Left lobe of liver (tissue), 2 donors: ENCODE results near the gene ABHD11. TPM values are rescaled to one million over a fixed set of nuclear protein-coding genes. Genes with fewer than 3 reads are reported as not detected.
A peak's percentile ranks its signal among the peaks of the same experiment; 100 is the strongest.
"Not testable (repeated sequence)": the region's sequence is repeated elsewhere in the genome, so short reads cannot be mapped to it uniquely, and the experiment has no call there.

ENCODE experiments used
- ATAC-seq: fragments of 200-7000 bp; cut with Tn5 transposase; one replicate; pipeline ENCODE4 v1.9.1; 2020; ENCODE audit warnings: mild to moderate bottlenecking, moderate library complexity
- DNase-seq: peaks from one replicate; pipeline ENCODE4 v3.0.0-alpha.2; 2020; ENCODE audit warnings: low spot score
- total RNA-seq: library from RNA; stranded (reverse); gene quantifications from one replicate; pipeline ENCODE4 v1.2.1, GENCODE V29; 2021
- donor health status: DM: no; HTN: no; CAD: no; lungs with moderate emphysema.
- donor health status: DM: no; HTN: yes; CAD: no.

ABHD11 gene, protein sequence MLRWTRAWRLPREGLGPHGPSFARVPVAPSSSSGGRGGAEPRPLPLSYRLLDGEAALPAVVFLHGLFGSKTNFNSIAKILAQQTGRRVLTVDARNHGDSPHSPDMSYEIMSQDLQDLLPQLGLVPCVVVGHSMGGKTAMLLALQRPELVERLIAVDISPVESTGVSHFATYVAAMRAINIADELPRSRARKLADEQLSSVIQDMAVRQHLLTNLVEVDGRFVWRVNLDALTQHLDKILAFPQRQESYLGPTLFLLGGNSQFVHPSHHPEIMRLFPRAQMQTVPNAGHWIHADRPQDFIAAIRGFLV
- 6.9 TPM for total RNA-seq

DNA sequence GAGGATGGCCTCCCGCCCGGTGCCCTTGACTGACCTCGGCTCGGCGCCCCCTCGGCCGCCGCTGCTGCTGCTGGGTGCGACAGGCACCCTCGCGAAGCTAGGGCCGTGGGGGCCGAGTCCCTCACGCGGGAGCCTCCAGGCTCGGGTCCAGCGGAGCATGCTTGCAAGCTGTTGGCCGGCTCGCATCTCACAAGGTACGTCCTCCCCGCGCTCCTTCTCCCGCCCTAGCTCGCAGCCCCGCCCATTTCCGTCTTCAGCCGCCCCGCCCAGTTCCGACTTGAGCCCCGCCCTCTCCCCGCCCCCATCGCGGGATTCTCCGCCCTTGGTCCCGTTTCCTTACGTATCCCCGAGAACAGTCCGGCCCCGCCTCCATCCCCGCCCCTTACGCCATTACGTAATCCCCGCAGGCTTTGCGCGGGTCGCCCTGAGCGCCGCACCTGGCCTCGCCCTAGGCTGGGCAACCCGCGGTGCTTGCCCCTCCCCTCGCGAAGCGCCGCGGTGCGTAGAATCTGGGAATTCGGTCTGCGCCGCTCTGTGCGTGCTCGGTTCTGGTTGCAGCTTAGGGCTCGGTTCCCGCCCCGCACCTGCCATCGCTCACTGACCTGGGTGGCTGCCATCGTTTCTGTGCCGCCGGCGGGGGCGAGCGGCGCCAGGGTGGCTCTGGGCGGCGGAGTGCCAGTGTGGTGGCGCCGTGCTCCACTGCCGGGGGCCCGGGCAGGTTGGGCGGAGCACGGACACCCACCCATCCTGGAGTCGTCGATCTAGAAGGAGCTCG, at the start of gene ABHD11:
TSS of gene ABHD11 (minus strand) at position 191 of the 775 bp plus-strand sequence. CDS start at position 159, 32 bp downstream.
- ATAC-seq (peak; percentile 82), DNase-seq (peak; percentile 99)

DNA sequence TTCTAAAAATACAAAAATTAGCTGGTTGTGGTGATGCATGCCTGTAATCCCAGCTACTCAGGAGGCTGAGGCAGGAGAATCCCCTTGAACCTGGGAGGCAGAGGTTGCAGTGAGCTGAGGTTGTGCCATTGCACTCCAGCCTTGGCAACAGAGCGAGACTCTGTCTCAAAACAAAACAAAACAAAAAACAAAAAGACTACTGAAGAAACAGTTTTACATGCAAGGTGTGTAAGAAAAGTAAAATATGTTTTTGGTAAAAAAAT, 49.1 kb upstream of the ABHD11 start:
- ATAC-seq, DNase-seq: not testable (repeated sequence)

DNA sequence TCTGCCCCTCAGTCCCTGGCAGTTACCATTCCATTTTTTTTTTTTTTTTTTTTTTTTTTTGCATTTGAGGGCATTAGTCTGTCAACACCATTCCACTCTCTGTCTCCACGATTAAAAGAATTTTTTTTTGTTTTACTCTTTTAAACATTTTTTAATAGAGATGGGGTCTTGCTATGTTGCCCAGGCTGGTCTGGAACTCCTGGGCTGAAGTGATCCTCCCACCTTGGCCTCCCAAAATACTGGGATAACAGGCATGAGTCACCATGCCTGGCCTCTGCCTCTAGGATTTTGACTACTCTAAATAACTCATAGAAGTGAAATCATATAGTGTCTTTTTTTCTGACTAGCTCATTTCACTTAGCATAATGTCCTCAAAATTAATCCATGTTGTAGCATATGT, 48.0 kb upstream of the ABHD11 start:
- DNase-seq (no peak), ATAC-seq (no peak)

DNA sequence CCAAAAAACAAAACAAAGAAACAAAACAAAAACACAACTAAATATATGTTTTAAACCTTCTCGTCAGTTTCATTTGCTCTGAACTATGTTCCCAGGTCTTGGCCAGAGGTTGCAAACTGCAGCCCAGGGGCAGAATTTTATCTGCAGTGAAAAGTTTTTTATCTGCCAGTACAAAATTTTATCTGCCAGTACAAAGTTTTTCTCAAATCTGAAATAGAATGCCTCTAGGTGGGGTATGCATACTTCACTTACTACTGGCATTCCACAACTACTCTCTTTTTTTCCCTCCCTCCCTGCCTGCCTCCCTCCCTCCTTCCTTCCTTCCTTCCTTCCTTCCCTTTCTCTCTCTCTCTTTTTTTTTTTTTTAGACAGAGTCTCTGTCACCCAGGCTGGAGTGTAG, 40.9 kb upstream of the ABHD11 start:
- DNase-seq (no peak), ATAC-seq (peak; percentile 72)

DNA sequence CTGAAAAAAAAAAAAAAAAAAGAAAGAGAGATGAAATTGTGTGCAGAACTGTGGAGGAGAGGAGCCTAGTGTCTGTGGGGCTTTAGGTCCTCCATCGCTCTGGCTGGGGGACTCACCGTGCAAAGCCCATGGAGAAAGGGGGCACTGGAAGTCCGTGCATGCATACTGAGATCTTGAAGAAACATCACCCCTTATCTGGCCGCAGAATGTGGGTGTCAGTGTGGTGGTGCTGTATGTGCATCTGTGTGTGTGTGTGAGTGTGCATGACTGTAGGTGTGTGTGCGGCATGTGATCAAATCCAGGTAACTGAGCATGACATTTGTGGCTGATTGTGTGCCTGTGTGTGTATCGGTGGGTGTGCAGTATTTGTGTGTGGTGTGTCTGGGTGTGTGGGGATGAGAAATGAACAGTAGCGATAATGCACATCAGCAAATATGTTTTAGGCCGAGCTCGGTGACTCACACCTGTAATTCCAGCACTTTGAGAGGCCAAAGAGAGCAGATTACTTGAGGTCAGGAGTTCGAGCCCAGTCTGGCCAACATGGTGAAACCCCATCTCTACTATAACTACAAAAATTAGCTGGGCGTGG, 40.3 kb upstream of the ABHD11 start:
- ATAC-seq, result no peak

DNA sequence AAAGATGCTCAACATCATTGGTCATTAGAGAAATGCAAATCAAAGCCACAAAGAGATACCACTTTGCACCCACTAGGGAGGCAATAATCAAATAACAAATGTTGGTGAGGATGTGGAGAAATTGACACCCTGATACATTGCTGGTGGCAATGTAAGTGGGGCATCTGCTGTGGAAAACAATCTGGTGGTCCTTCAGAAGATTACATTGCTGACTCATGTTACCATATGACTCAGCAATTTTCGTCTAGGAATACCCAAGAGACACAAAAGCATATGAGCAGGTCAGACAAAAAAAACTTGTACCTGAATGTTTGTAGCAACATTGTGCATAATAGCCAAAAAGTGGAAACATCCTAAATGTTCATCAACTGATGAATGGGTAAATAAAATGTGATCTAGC, 36.3 kb upstream of the ABHD11 start:
- DNase-seq, result no peak
- ATAC-seq, result no peak

More for the DNA sequence above, 40.3 kb upstream of the ABHD11 start:
- DNase-seq, result no peak

DNA sequence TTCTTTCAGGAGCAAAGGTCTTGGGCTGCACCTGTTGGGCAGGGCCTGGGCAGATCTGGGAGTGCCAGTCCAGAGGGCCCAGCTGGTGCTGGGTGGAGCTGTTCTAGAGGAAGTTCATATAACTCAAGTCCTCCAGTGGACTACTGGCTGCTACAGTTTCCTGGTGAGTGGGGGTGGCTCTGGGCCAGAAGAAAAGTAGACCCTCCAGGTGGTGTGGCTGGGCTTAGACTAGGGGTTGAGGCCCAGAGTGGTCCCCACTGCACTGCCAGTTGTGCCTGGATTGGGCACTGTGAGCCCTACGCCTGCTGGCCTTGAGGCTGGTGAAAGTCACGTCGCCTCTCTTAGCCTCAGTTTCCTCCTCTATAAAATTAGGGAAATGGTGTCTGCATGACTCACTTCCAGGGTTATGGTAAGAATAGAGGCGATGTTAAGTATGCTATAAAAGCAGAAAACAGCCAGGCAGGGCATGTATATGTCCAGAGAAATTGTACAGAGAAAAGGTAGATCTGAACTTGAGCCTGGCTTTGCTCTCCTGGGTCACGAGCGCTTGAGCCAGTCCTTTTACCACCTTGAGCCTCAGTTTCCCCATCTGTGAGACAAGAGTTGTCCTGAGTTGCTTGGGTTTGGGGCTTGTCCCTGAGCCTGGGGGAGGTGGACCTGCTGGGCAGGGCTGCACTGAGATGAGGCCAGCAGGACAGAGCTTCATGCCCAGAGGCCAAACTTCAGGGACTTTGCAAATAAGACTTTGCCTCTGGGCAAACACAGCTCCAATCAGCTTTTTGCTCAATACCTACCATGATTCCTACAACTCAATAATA, 35.3 kb upstream of the ABHD11 start:
- DNase-seq (peak; percentile 85), ATAC-seq (peak; percentile 62)

DNA sequence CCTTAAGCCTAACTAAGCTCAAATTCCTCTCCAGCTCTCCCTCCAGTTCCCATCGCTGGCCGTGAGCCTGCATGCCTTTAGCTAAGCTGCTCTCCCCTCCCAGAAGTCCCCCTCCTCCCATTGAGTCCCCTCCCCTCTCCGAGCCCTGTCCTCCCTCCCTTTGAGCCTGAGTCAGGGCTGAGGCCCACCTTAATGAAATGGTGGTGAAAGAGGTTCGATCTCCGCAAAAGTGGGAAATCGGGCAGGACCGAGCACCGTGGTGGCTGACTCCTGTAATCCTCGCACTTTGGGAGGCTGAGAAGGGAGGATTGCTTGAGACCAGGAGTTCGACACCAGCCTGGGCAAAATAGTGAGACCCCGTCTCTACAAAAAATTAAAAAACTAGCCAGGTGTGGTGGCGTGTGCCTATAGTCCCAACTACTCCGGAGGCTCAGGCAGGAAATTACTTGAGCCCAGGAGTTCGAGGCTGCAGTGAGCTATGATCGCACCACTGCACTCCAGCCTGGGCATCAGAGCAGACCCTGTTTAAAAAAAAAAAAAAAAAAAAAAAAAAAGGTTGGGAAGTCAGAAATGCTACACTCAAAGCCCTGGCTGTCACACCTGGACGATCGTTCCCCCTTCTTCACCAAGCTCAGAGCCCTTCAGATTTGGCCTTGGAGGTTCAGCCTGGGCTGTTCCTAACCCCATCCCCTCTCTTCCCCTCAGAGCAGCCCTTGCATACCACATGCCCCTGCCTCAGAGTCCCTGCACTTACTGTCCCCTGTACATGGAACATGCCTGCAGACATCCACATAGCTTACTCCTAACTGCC, 32.5 kb upstream of the ABHD11 start:
- DNase-seq, result no peak
- ATAC-seq, result no peak

DNA sequence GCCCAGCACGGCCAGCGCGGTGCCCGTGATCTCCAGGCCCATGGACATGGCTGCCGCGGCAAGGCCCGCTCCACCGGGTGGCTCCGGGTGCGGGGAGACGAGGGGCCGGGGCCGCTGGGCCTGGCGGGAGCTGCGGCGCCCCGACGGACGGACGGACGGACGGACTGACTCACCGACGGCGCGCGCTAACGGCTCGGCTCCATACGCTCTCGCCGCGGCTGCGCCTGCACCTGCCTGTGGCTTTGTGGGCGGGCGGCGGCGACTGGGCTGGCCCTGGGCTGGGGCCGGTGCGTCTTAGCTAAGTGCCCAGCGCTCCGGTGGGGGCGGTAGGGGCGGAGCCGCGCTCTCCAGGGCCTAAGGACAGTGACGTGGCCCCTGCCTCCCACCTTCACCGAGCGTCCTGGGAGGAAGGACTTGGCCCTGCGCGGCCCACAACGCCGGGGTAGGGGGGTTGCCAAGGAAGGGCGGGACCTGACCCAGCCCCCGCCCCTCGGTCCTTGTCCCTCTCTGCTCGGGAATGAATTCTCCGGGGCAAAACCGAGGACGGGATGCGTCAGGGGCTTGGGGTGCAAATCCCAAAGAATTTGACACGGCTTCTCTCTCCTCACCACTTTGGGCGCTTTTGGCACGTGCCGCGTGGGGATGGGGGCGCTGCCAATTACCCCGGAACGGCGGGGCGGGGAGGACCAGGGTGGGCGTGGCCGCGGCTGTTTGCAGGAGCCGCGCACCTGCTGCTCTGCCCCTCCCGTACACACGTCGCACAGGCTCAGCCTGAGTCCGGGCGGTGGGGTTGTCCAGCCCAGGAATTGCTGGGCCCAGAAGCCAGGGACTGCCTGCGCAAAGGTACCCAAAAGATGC, 31.6 kb upstream of the ABHD11 start, which contains the start of gene CLDN3:
TSS of gene CLDN3 (minus strand) at position 269 of the 858 bp plus-strand sequence. CDS start at position 48, 221 bp downstream.
- peak; percentile 85 for ATAC-seq
- peak; percentile 97 for DNase-seq

DNA sequence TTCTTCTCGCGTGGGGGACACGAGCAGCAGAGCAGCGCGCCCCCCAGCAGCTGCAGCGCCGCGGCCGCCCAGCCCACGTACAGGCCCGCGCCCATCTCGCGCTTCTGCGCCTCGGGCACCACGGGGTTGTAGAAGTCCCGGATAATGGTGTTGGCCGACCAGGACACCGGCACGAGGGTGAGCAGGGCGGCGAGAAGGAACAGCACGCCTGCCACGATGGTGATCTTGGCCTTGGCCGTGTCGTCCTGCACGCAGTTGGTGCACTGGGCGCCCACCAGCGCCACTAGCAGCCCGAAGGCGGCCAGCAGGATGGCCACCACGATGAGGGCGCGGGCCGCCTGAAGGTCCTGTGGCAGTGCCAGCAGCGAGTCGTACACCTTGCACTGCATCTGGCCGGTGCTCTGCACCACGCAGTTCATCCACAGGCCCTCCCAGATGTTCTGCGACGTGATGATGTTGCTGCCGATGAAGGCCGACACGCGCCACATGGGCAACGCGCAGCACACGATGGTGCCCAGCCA, 30.9 kb upstream of the ABHD11 start:
- ATAC-seq (peak; percentile 32), DNase-seq (no peak)

DNA sequence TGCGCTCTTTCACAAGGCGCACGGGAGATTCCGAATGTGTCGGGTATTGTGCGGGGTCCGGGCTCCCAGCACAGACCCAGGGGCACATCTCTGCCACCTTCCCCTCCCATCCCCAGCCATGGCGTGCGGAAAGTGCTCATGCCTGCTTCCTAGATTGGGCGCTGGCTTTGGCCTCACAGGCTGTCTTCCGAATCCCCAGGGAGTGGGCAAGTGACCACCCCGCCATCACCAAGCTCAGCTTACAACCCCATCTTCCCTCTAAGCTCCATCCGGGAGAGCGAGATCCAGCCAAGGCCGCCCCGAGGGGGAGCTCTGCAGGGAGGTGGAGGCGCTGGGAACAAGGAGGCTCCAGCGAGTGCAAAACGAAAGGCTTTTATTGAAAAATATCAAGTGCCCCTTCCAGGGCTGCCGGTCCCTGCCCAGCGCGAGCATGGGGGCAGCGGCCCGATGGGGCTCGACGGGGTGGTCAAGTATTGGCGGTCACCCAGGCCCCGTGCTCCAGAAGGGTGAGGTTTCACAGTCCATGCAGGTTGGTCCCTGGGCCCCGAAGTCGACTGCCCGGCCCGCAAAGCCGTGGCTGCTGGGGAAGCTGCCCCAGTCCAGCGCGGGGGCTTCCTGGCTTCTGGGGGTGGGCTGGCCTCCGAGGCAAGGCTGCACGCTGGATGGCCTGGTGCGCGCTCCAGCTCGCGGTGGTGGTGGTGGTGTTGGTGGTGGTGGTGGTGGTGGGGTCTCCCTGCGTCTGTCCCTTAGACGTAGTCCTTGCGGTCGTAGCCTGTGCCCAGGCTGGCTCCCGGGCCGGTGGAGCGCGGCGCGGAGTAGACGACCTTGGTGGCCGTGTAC, 30.3 kb upstream of the ABHD11 start:
- ATAC-seq (no peak), DNase-seq (no peak)

DNA sequence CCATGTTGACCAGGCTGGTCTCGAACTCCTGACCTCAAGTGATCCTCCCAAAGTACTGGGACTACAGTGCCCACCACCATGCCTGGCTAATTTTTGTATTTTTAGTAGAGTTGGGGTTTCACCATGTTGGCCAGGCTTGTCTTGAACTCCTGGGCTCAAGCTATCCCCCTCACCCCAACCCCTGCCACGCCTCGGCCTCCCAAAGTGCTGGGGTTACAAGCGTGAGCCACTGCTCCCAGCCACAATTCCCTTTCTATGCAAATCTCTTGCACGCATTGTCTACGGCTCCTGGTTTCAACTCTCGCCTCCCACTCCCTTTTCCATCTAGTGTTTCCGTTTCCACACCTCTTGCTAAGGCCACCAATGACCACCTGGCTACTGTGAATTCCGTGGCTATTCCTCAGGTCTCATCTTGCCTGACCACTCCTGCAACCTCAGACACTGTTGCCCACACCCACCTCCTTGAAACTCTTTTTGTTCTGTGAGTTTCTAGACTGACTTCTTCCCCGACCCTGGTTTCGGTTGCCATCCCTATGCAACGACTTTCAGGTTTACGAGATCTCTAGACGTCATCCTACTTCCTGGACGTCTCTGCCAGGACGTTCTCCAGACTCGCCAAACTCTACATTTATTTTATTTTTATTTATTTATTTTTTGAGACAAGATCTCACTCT, 28.1 kb upstream of the ABHD11 start:
- no peak for ATAC-seq
- no peak for DNase-seq

DNA sequence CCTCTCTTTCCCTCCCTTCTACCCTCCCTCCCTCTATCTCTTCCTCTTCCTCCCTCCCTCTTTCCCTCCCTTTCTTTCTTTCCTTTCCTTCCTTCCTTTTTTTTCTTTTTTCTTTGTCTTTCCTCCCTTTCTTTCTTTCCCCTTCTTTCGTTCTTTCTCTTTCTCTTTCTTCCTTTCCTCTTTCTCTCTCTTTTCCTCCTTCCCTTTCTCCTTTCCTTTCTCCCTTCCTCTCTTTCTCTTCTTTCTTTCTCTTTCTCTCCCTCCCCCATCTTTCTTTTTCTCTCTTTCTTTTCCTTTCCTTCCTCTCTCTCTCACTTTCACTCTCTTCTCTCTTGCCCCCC, 24.0 kb upstream of the ABHD11 start:
- DNase-seq (no peak), ATAC-seq (no peak)

DNA sequence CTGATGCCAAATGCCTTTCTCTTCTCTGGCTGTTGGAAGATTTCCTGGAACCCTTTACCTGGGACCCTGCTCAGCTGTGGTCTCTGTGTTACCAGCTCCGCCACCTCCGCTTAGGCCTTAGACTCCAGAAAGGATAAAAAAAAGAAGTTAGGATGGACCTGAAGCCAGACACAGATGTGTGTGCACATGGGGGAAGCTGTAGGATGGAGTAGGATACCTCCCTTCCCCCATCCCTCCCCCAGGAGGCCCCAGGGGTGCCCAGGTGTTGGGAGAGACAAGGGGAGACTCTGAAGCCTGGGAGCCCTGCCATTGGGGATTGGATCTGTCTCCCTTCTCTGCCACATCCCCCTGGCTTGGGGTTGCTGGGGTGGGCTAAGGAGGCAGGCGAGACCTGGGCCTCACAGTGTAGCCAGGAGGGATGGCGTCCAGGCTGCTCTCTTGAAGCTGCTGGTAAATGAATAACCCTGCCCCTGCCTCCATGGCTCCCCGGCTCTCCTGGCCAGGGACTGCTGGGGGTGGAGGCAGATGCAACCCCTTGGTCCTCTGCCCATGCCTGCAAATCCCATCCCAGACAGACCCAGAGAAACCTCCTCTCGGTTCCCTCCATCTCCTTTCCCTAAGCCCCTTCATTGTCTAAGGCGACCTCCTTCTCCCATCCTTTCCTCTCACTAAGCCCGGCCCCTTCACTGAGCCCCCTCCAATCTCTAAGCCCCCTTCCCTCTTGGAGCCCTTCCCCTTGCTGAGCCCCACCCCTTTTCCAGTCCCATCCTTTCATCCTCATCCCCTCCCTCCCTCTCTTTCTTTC, 23.5 kb upstream of the ABHD11 start:
- ATAC-seq, result peak; percentile 43

DNA sequence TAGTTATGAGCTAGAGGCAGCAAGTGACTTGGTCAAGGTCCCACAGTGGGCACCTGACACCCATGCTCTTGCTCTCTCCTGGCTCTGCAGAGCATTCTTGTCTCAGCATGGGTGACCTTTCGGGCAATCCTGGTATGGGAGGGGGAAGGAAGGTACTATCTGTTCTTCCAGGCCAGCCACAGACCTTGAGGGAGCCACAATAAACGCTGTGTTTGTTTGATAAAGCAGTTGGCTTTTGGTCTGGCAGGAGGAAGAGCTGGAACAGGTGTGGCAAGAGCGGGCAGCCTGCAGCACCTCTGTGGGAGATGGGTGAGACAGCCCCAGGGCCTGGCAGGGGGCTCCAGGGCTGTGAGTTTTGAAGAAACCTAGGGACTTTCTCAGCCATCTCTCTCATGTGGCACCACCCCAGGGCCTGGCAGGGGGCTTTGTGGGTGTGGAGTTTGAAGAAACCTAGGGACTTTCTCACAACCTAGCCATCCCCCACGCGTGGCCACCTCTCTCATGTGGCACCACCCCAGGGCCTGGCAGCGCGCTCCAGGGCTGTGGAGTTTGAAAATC, 20.1 kb upstream of the ABHD11 start:
- peak; percentile 67 for ATAC-seq
- DNase-seq, result no peak

More for the DNA sequence above, 23.5 kb upstream of the ABHD11 start:
- no peak for DNase-seq

DNA sequence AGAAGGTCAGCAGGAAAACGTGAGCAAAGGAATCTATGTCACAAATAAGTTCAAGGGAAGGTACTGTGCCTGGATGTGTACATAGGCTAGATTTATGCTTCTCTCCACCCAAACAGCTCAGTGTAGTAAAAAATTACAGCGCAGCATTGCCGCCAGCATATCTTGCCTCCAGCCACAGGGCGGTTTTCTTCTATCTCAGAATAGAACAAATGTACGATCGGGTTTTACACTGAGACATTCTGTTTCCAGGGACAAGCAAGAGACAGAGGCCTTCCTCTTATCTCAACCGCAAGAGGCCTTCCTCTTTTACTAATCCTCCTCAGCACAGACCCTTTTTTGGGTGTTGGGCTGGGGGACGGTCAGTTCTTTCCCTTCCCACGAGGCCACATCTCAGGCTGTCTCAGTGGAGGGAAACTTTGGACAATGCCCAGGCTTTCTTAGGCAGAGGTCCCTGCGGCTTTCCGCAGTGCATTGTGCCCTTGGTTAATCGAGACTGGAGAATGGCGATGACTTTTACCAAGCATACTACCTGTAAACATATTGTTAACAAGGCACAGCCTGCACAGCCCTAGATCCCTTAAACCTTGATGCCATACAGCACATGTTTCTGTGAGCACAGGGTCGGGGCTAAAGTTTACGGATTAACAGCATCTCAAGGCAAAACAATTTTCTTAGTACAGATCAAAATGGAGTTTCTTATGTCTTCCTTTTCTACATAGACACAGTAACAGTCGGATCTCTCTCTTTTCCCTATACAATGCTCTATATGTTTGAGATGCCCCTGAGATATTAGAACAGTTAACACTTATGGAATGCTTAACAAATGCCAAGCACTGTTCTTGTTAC, 11.6 kb upstream of the ABHD11 start:
- ATAC-seq (no peak), DNase-seq (no peak)
